GM12878 (cell line): Measurements from ENCODE around the gene PRKG1. TPM values are rescaled to one million over a fixed set of nuclear protein-coding genes. Genes with fewer than 3 reads are reported as not detected.

Experiments
- ATAC-seq: fragments of 200-7000 bp; cut with Tn5 transposase; 3 replicates; pipeline ENCODE4 v1.9.1; 2020; ENCODE audit warnings: mild to moderate bottlenecking, moderate library complexity
- BruUV-seq: library from RNA; stranded (reverse); fragments of 400-500 nt; replicated peaks from 2 replicates; lab custom pipeline; 2021; lab: Mats Ljungman, UMichigan
- CTCF ChIA-PET: fragments of 300-600 bp; sonication (Branson Sonifier 250); formaldehyde crosslinking; extraction: SDS; loops from one replicate; lab custom pipeline; 2021; ENCODE audit warnings: inconsistent platforms; lab: Yijun Ruan, JAX
- POLR2A ChIA-PET: fragments of 350-600 bp; formaldehyde crosslinking; extraction: SDS; loops from one replicate; lab custom pipeline; 2021; ENCODE audit warnings: inconsistent platforms; lab: Charles Lee
- RAD21 ChIA-PET: fragments of 300-600 bp; sonication (Branson Sonifier 250); formaldehyde crosslinking; loops from one replicate; lab custom pipeline; 2023; ENCODE audit warnings: antibody characterized with exemption; ENCODE audit not compliant: unreplicated experiment; lab: Charles Lee
- SMC1A ChIA-PET: fragments of 300-600 bp; sonication (Branson Sonifier 250); formaldehyde crosslinking; loops from one replicate; lab custom pipeline; 2023; ENCODE audit not compliant: unreplicated experiment, uncharacterized antibody; lab: Charles Lee
- DNase-seq: peaks from one replicate; pipeline ENCODE4 v3.0.0-alpha.2; 2011; ENCODE audit warnings: low read depth, low spot score
- FAIRE-seq: peaks from 3 replicates; lab custom pipeline; 2011; peaks lifted over from hg19 to GRCh38; lab: Jason Lieb, UNC
- H2AFZ ChIP-seq: 2 replicates; pipeline ENCODE4 v1.6.0; 2011; ENCODE audit warnings: low read depth, low read length, control low read depth; ENCODE audit not compliant: control insufficient read depth
- H3K27ac ChIP-seq: 2 replicates; pipeline ENCODE4 v1.5.1; 2011; ENCODE audit warnings: control low read depth; ENCODE audit not compliant: control insufficient read depth, insufficient read depth
- H3K27me3 ChIP-seq, 2 experiments: replicated peaks in 1 of 2; 2 replicates each; pipeline versions ENCODE4 v1.6.0 to v1.6.1; 2011; ENCODE audit warnings: low read length in 1 of 2; ENCODE audit not compliant: control insufficient read depth in 2 of 2, insufficient read depth in 2 of 2
- H3K36me3 ChIP-seq, 2 experiments: 2 replicates each; pipeline ENCODE4 v1.5.1; 2011; ENCODE audit warnings: low read length in 1 of 2; ENCODE audit not compliant: control insufficient read depth in 2 of 2, insufficient read depth in 2 of 2
- H3K4me1 ChIP-seq: 2 replicates; pipeline ENCODE4 v1.6.1; 2011; ENCODE audit warnings: mild to moderate bottlenecking, low read length, moderate library complexity, mixed read lengths; ENCODE audit not compliant: control insufficient read depth, insufficient read depth
- H3K4me2 ChIP-seq: 2 replicates; pipeline ENCODE4 v1.6.0; 2011; ENCODE audit warnings: control low read depth; ENCODE audit not compliant: control insufficient read depth, insufficient read depth
- H3K4me3 ChIP-seq: fragments of 200-600 bp; sonication (generic); 2 replicates; pipeline ENCODE4 v1.5.1; 2016
- H3K79me2 ChIP-seq: 2 replicates; pipeline ENCODE4 v1.6.0; 2011; ENCODE audit warnings: low read length; ENCODE audit not compliant: control insufficient read depth, insufficient read depth
- H3K9ac ChIP-seq: 2 replicates; pipeline ENCODE4 v1.8.0; 2011; ENCODE audit warnings: low read length, control low read depth, mixed read lengths; ENCODE audit not compliant: control insufficient read depth, insufficient read depth
- H3K9me3 ChIP-seq: replicated peaks from 3 replicates; pipeline ENCODE4 v1.5.1; 2011; ENCODE audit warnings: mild to moderate bottlenecking, low read length; ENCODE audit not compliant: control insufficient read depth, insufficient read depth
- H4K20me1 ChIP-seq: 2 replicates; pipeline ENCODE4 v1.6.0; 2011; ENCODE audit not compliant: control insufficient read depth, insufficient read depth
- BCL11A ChIP-seq: IDR thresholded peaks from 2 replicates; pipeline ENCODE4 v1.6.1; 2011; ENCODE audit warnings: low read depth, low read length
- CHD4 ChIP-seq: fragments of 200-600 bp; sonication (generic); IDR thresholded peaks from 2 replicates; pipeline ENCODE4 v1.6.1; 2016; ENCODE audit warnings: mild to moderate bottlenecking
- CTCF ChIP-seq, 3 experiments: IDR thresholded peaks in 2 of 3; conservative IDR thresholded peaks in 1 of 3; 2 replicates each; pipeline ENCODE4 v1.5.1; 2011; ENCODE audit warnings: low read depth in 3 of 3, low read length in 3 of 3, mild to moderate bottlenecking in 3 of 3, control low read depth in 2 of 3, moderate library complexity in 2 of 3, inconsistent platforms in 1 of 3, mixed read lengths in 1 of 3; ENCODE audit not compliant: control insufficient read depth in 2 of 3, insufficient read depth in 1 of 3; ENCODE audit errors: extremely low read depth in 1 of 3
- MYB ChIP-seq: fragments of 150-350 bp; IDR thresholded peaks from 2 replicates; pipeline ENCODE4 v1.6.1; 2014; ENCODE audit warnings: mild to moderate bottlenecking, low read depth, low read length, borderline replicate concordance
- NRF1 ChIP-seq: conservative IDR thresholded peaks from 2 replicates; pipeline ENCODE4 v1.6.1; 2011; ENCODE audit warnings: mild to moderate bottlenecking, low read depth, low read length, improper control_type of control experiment
- SIN3A ChIP-seq: IDR thresholded peaks from 2 replicates; pipeline ENCODE4 v1.6.1; 2012; ENCODE audit warnings: low read depth, low read length, improper control_type of control experiment
- SUPT20H ChIP-seq: IDR thresholded peaks from 2 replicates; pipeline ENCODE4 v1.6.1; 2011; ENCODE audit warnings: low read depth, mild to moderate bottlenecking, low read length, moderate library complexity, borderline replicate concordance; ENCODE audit not compliant: control insufficient read depth
- TBL1XR1 ChIP-seq: IDR thresholded peaks from 2 replicates; pipeline ENCODE4 v1.6.1; 2012; ENCODE audit warnings: low read depth, low read length, improper control_type of control experiment
- YY1 ChIP-seq: IDR thresholded peaks from 2 replicates; pipeline ENCODE4 v1.6.1; 2011; ENCODE audit warnings: low read depth, mild to moderate bottlenecking, low read length
- ZNF207 ChIP-seq: fragments of 450-650 bp; IDR thresholded peaks from 2 replicates; pipeline ENCODE4 v1.6.1; 2014; ENCODE audit warnings: antibody characterized with exemption, mild to moderate bottlenecking, borderline replicate concordance
- ZNF274 ChIP-seq: IDR thresholded peaks from one replicate; pipeline ENCODE4 v1.8.0; 2011; ENCODE audit not compliant: insufficient read length, insufficient read depth
- ZNF384 ChIP-seq: IDR thresholded peaks from 2 replicates; pipeline ENCODE4 v1.6.1; 2012; ENCODE audit warnings: low read depth, mild to moderate bottlenecking, low read length, improper control_type of control experiment, borderline replicate concordance
- WGBS: methylation state at CpG from one replicate; pipeline ENCODE4 v1.1.6; 2016; ENCODE audit warnings: low lambda C conversion rate; ENCODE audit not compliant: insufficient replicate concordance, insufficient coverage; ENCODE audit errors: missing lambda C conversion rate; 5-methylcytosine and 5-hydroxymethylcytosine counted together
- in situ Hi-C: fragments of 300-500 bp; cut with MboI; formaldehyde crosslinking; loops from 9 replicates; pipeline ENCODE4 v1.14.3; 2018; ENCODE audit warnings: mixed read lengths
- intact Hi-C: fragments of 100-400 bp; cut with micrococcal nuclease; formaldehyde crosslinking; loops from one replicate; pipeline ENCODE4 v1.14.2; 2022; ENCODE audit not compliant: unreplicated experiment
- polyA plus RNA-seq, 11 experiments: library from polyadenylated mRNA; depleted of rRNA in 4 of 11; unstranded in 6 of 11; stranded (reverse) in 5 of 11; fragments of >200 nt; fragmentation: Nextera tagmentation in 4 of 11; fragmentation: Illumina TruSeq in 1 of 11; extraction: Ambion mirVana in 4 of 11; extraction: Trizol in 1 of 11; gene quantifications; 1 replicate in 1 of 11; 2 replicates in 10 of 11; pipeline versions ENCODE4 v1.2.1 to v1.2.3, GENCODE V29; 2011 to 2016; ENCODE audit warnings: inconsistent platforms in 2 of 11, missing spikeins in 2 of 11, low read depth in 1 of 11
- total RNA-seq, 4 experiments: library from RNA; depleted of rRNA in 3 of 4; stranded (reverse); fragments of >200 nt in 3 of 4; fragmentation: Illumina TruSeq in 1 of 4; extraction: Trizol in 1 of 4; gene quantifications; 2 replicates each; pipeline versions ENCODE4 v1.2.1 to v1.2.3, GENCODE V29; 2013 to 2021

PRKG1 gene
- total and polyA plus RNA-seq, 10 of the 15 experiments (the other 5 are each of a cell fraction or from before 2014, with no cell fraction given): 0.04 to 0.05 TPM; not detected in 8

GRCh38 chr10:51907361-51907760 lies 833.1 kb downstream of the PRKG1 start:
- no peaks in the 10 kb centered on the region for H4K20me1 ChIP-seq
- no peak overlapping the region for H2AFZ ChIP-seq
- H3K4me1 ChIP-seq: no peaks in the 10 kb centered on the region
- ATAC-seq (no peak), DNase-seq (no peak), FAIRE-seq (no peak)
- TF ChIP-seq BCL11A (no peak), YY1 (no peak), CTCF (IDR thresholded peaks at IDR 0.05 in 2 of 3, conservative IDR thresholded peaks at IDR 0.05 in 1 of 3; ENCODE audit: control insufficient read depth in 2 of 3, extremely low read depth in 1 of 3, insufficient read depth in 1 of 3, low read depth in 3 of 3, low read length in 3 of 3) (no peak), ZNF207 (no peak), SIN3A (no peak), NRF1 (no peak), MYB (no peak), ZNF274 (no peak), TBL1XR1 (no peak), ZNF384 (no peak), CHD4 (no peak), SUPT20H (no peak)
- ChIA-PET CTCF (no interaction called here), POLR2A (no interaction called here), RAD21 (no interaction called here), SMC1A (interaction anchor here (0.9 kb wide), 1 partner anchor 21 kb away, joined by 3 read pairs; no protein-coding TSS in a partner anchor)
- H3K27me3 ChIP-seq: no peaks in the 10 kb centered on the region
- no peak overlapping the region for H3K27ac ChIP-seq
- no peak overlapping the region for H3K9ac ChIP-seq
- no peaks in the 10 kb centered on the region for H3K79me2 ChIP-seq
- no TSS peak for BruUV-seq
- H3K4me3 ChIP-seq: no peak overlapping the region
- WGBS: 2% methylated on average over 2 of the region's 2 CpGs
- H3K9me3 ChIP-seq: no peaks in the 10 kb centered on the region
- H3K36me3 ChIP-seq: no peaks in the 10 kb centered on the region
- intact Hi-C loops: no loop called here
- H3K4me2 ChIP-seq: no peak overlapping the region
- in situ Hi-C loops: no loop called here
